Mesothelial cell of epicardium (in vitro differentiated cells): ENCODE data around the gene COMTD1. TPM values are rescaled to one million over a fixed set of nuclear protein-coding genes. Genes with fewer than 3 reads are reported as not detected.
A peak's percentile ranks its signal among the peaks of the same experiment; 100 is the strongest.

ENCODE experiments used
- DNase-seq, 2 experiments: peaks; one replicate each; pipeline ENCODE4 v3.0.0; 2021; ENCODE audit warnings: low spot score in 2 of 2; ENCODE audit not compliant: unreplicated experiment in 2 of 2
- H3K27ac Mint-ChIP-seq: 2 replicates; pipeline ENCODE4 v1.8.0; 2021; ENCODE audit warnings: mixed read lengths
- H3K27me3 Mint-ChIP-seq: 2 replicates; pipeline ENCODE4 v1.8.0; 2021; ENCODE audit warnings: low read depth, mixed read lengths
- H3K36me3 Mint-ChIP-seq: 2 replicates; pipeline ENCODE4 v1.8.0; 2021; ENCODE audit warnings: mixed read lengths
- H3K4me1 Mint-ChIP-seq: 2 replicates; pipeline ENCODE4 v1.8.0; 2021; ENCODE audit warnings: mixed read lengths
- H3K4me3 Mint-ChIP-seq: 2 replicates; pipeline ENCODE4 v1.8.0; 2021; ENCODE audit warnings: mild to moderate bottlenecking, moderate library complexity, mixed read lengths
- H3K9me3 Mint-ChIP-seq: 2 replicates; pipeline ENCODE4 v1.8.0; 2021; ENCODE audit warnings: mixed read lengths
- total RNA-seq: library from RNA; stranded (reverse); gene quantifications from 3 replicates; pipeline ENCODE4 v1.2.1, GENCODE V29; 2021
- TF ChIP-seq, protein P1 (sequence below): fragments of 200-600 bp; sonication (generic); IDR thresholded peaks from one replicate; pipeline ENCODE4 v1.5.0; 2021; ENCODE audit warnings: antibody characterized with exemption; ENCODE audit not compliant: unreplicated experiment

The COMTD1 gene
- total RNA-seq = 13.9 to 14.7 TPM (median 13.9 TPM) in 3 replicates

DNA sequence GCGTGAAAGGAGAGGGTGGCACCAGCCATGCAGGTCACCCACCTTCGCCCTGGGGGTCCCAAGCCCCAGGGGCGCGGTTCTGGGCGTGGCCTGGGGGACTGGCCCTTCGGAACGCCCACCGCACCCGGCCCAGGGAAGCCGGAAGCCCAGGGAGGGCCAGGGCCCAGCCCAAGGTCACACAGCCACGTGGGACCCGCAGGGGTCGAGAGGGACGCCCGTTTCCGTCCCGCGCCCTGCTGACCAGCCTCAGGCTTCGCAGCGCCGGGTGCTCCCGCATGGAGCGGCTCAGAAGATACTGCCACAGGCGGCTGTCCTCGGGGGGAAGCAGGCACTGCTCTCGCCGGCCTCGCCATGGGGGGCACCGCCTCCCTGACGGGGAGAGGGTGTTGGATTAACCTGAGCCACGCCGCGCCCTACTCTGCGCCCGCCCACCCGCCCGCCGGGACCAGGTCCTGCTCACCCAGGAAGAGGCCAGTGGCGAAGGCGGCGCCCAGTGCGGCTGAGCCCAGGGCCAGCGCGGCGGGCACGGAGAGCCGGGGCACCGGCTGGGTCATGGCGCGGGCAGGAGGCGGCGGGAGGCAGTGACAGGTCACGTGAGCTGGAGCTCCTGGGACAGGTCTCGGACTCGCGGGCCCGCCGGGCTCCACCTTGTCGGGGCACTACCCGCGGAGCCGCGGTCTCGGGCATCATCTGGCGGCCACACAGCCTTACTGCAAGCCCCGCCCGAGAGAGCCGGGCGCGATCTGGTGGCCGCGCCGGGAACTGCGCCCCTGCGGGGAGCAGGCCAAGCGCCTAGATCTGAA, at the start of gene COMTD1:
COMTD1 (minus strand) TSS at position 583 of the 803 bp plus-strand sequence; CDS start at position 554, 29 bp downstream.
- no peak within 1 kb of the TSS for H3K27ac Mint-ChIP-seq
- H3K4me3 Mint-ChIP-seq = peak within 1 kb of the TSS; percentile 69
- no peaks in the 10 kb centered on the region for H3K9me3 Mint-ChIP-seq
- H3K27me3 Mint-ChIP-seq = peaks cover 2% of the 10 kb centered on the region
- TF ChIP-seq, protein P1, sequence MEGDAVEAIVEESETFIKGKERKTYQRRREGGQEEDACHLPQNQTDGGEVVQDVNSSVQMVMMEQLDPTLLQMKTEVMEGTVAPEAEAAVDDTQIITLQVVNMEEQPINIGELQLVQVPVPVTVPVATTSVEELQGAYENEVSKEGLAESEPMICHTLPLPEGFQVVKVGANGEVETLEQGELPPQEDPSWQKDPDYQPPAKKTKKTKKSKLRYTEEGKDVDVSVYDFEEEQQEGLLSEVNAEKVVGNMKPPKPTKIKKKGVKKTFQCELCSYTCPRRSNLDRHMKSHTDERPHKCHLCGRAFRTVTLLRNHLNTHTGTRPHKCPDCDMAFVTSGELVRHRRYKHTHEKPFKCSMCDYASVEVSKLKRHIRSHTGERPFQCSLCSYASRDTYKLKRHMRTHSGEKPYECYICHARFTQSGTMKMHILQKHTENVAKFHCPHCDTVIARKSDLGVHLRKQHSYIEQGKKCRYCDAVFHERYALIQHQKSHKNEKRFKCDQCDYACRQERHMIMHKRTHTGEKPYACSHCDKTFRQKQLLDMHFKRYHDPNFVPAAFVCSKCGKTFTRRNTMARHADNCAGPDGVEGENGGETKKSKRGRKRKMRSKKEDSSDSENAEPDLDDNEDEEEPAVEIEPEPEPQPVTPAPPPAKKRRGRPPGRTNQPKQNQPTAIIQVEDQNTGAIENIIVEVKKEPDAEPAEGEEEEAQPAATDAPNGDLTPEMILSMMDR = peak; percentile 100
- H3K4me1 Mint-ChIP-seq = peaks cover 24% of the 10 kb centered on the region
- H3K36me3 Mint-ChIP-seq = peaks cover 12% of the 10 kb centered on the region
- peak; percentile 83 to 96 for DNase-seq

DNA sequence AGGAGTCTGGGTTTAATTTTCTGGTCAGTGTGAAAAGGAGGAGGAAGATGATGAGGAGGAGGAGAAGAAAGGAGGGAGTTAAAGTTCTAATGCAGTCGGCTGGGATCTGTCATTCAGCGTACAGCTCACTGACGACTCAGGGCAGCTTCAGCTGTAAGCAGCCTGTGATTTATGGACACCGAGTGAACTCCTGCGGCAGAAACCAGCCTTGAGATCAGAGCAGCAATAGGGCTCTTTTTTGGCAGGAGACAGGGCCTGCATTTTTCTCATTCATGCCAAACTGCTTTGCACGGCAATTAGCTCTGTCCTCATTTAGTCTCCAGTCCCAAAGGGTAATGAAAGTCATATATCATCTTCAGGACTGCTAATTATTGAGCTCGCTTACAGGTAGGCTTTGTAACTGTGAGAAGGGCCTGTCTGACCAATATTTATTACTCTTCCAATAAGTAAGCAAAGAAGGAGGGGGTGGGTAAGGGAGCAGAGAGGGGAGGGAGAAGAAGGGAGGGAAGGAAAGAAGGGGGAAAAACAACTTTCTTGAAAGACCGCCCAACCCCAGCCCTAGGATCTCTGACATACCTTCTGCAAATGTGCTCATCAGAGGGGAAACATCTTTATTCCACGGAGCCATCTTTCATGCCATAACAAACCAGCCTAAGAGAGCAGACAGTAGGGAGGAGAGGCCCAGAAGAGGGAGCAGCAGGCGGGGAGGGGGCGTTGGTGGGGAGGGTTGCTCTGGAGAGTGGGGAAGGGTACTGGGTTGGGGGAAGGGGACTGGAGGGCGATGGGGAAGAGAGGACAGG, 48.1 kb upstream of the COMTD1 start:
- DNase-seq = peak in 1 of 2 experiments; percentile 61
- peak overlapping the region; percentile 92 for H3K27ac Mint-ChIP-seq
- peaks cover 6% of the 10 kb centered on the region for H3K9me3 Mint-ChIP-seq
- H3K36me3 Mint-ChIP-seq = no peaks in the 10 kb centered on the region
- peaks cover 14% of the 10 kb centered on the region for H3K27me3 Mint-ChIP-seq
- peak overlapping the region; percentile 48 for H3K4me3 Mint-ChIP-seq
- H3K4me1 Mint-ChIP-seq = peaks cover 60% of the 10 kb centered on the region
- TF ChIP-seq, protein P1 = no peak

DNA sequence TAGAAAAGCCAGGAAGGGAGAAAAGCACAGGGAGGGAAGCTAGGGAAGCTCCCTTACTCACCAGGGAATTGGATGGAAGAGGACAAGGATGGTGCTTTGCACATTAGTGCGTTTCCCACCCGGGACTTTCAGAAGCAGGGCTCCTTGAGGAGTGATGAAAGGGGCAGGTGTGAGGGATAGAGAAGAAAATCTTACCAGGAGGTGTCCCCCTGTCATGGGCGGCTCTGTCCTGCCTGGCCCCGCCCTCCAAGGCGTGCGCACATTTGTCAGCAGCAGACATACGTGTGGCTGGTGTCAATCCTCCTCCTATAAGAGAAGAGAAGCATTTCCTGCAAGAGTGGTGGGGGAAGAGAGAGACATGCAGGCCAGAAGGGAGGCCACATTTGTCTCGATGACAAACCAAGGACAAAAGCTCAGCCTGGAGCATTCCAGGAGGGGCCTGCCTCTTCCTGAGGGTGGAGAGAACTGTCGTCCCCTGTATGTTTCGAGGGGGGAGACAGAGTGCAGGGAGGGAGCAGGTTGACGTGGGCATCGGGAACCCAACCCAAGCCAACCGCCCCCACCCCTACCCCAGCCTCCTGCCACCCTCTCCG, 47.4 kb upstream of the COMTD1 start:
- Mint-ChIP-seq H3K36me3 (no peaks in the 10 kb centered on the region), H3K9me3 (peaks cover 6% of the 10 kb centered on the region), H3K27me3 (peaks cover 14% of the 10 kb centered on the region), H3K4me1 (peaks cover 61% of the 10 kb centered on the region), H3K4me3 (peak overlapping the region; percentile 48), H3K27ac (peak overlapping the region; percentile 92)
- DNase-seq = peak in 1 of 2 experiments; percentile 60
- TF ChIP-seq, protein P1 = no peak

GRCh38 chr10:75281974-75282373, 46.2 kb upstream of the COMTD1 start:
- peaks cover 61% of the 10 kb centered on the region for H3K4me1 Mint-ChIP-seq
- no peaks in the 10 kb centered on the region for H3K36me3 Mint-ChIP-seq
- no peak for DNase-seq
- TF ChIP-seq, protein P1 = no peak
- peaks cover 6% of the 10 kb centered on the region for H3K27me3 Mint-ChIP-seq
- no peak overlapping the region for H3K27ac Mint-ChIP-seq
- no peaks in the 10 kb centered on the region for H3K9me3 Mint-ChIP-seq
- no peak overlapping the region for H3K4me3 Mint-ChIP-seq

- peaks cover 5% of the 10 kb centered on the region for H3K27me3 Mint-ChIP-seq
- H3K4me1 Mint-ChIP-seq = peaks cover 57% of the 10 kb centered on the region
- no peak overlapping the region for H3K4me3 Mint-ChIP-seq
- no peaks in the 10 kb centered on the region for H3K9me3 Mint-ChIP-seq
- H3K27ac Mint-ChIP-seq = peak overlapping the region; percentile 41
- no peaks in the 10 kb centered on the region for H3K36me3 Mint-ChIP-seq
- DNase-seq = no peak
- TF ChIP-seq, protein P1 = no peak
Measured at GRCh38 chr10:75280236-75280635, 44.5 kb upstream of the COMTD1 start.
